Ishikawa (cell line): Measurements from ENCODE around the gene KIF26B.

Experiments used
- CEBPB ChIP-seq: IDR thresholded peaks from 2 replicates; pipeline ENCODE4 v1.6.1; 2012
- CREB1 ChIP-seq: IDR thresholded peaks from 2 replicates; pipeline ENCODE4 v1.6.1; 2012; ENCODE audit warnings: low read depth
- EGR1 ChIP-seq: IDR thresholded peaks from 2 replicates; pipeline ENCODE4 v1.6.1; 2012
- EP300 ChIP-seq: IDR thresholded peaks from 2 replicates; pipeline ENCODE4 v1.6.1; 2012; ENCODE audit warnings: borderline replicate concordance
- FOXM1 ChIP-seq: IDR thresholded peaks from 2 replicates; pipeline ENCODE4 v1.6.1; 2012; ENCODE audit warnings: low read depth, borderline replicate concordance
- NFIC ChIP-seq: IDR thresholded peaks from 2 replicates; pipeline ENCODE4 v1.6.1; 2012
- RAD21 ChIP-seq: IDR thresholded peaks from 2 replicates; pipeline ENCODE4 v1.6.1; 2012; ENCODE audit warnings: low read depth
- TAF1 ChIP-seq: IDR thresholded peaks from 2 replicates; pipeline ENCODE4 v1.6.1; 2012; ENCODE audit warnings: low read depth, mild to moderate bottlenecking
- TCF12 ChIP-seq: IDR thresholded peaks from 2 replicates; pipeline ENCODE4 v1.6.1; 2012; ENCODE audit warnings: low read depth
- TEAD4 ChIP-seq: IDR thresholded peaks from 2 replicates; pipeline ENCODE4 v1.6.1; 2012
- YY1 ChIP-seq: IDR thresholded peaks from 2 replicates; pipeline ENCODE4 v1.6.1; 2012; ENCODE audit warnings: low read depth
- ZBTB7A ChIP-seq: IDR thresholded peaks from 2 replicates; pipeline ENCODE4 v1.6.1; 2012; ENCODE audit warnings: low read depth
- TF ChIP-seq, protein P1 (sequence below): IDR thresholded peaks from 2 replicates; pipeline ENCODE4 v1.6.1; 2012
- TF ChIP-seq, protein P2 (sequence below): IDR thresholded peaks from 2 replicates; pipeline ENCODE4 v1.6.1; 2012; ENCODE audit warnings: low read depth, mild to moderate bottlenecking
- TF ChIP-seq, protein P3 (sequence below): IDR thresholded peaks from 2 replicates; pipeline ENCODE4 v1.6.1; 2012

The KIF26B gene

DNA sequence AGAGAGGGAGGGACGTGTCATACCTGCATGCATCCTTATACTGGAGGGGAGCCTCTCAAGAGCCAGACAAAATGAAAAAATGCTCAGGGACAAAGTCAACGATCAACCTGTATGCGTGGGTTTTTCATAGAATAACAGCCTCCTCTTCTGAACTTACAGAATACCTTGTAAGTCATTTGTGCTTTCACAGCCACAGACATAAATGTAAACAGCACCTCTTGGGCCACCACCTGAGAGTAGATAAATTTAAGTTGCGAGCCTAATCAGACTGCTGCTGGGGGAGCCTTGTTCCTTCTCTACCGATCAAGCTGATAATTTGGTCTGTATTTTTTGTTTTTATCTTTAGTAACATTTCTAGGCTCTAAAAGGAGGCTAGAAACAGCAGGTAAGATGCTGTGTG lies 223.1 kb downstream of the KIF26B start:
- TF ChIP-seq, protein P1, sequence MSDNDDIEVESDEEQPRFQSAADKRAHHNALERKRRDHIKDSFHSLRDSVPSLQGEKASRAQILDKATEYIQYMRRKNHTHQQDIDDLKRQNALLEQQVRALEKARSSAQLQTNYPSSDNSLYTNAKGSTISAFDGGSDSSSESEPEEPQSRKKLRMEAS: no peak
- TF ChIP-seq EP300 (no peak), FOXM1 (no peak), ZBTB7A (no peak), TCF12 (no peak), CEBPB (no peak), RAD21 (no peak), NFIC (no peak), EGR1 (no peak), CREB1 (no peak), TAF1 (no peak), YY1 (no peak), TEAD4 (no peak)
- TF ChIP-seq, protein P2, sequence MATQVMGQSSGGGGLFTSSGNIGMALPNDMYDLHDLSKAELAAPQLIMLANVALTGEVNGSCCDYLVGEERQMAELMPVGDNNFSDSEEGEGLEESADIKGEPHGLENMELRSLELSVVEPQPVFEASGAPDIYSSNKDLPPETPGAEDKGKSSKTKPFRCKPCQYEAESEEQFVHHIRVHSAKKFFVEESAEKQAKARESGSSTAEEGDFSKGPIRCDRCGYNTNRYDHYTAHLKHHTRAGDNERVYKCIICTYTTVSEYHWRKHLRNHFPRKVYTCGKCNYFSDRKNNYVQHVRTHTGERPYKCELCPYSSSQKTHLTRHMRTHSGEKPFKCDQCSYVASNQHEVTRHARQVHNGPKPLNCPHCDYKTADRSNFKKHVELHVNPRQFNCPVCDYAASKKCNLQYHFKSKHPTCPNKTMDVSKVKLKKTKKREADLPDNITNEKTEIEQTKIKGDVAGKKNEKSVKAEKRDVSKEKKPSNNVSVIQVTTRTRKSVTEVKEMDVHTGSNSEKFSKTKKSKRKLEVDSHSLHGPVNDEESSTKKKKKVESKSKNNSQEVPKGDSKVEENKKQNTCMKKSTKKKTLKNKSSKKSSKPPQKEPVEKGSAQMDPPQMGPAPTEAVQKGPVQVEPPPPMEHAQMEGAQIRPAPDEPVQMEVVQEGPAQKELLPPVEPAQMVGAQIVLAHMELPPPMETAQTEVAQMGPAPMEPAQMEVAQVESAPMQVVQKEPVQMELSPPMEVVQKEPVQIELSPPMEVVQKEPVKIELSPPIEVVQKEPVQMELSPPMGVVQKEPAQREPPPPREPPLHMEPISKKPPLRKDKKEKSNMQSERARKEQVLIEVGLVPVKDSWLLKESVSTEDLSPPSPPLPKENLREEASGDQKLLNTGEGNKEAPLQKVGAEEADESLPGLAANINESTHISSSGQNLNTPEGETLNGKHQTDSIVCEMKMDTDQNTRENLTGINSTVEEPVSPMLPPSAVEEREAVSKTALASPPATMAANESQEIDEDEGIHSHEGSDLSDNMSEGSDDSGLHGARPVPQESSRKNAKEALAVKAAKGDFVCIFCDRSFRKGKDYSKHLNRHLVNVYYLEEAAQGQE: no peak
- TF ChIP-seq, protein P3, sequence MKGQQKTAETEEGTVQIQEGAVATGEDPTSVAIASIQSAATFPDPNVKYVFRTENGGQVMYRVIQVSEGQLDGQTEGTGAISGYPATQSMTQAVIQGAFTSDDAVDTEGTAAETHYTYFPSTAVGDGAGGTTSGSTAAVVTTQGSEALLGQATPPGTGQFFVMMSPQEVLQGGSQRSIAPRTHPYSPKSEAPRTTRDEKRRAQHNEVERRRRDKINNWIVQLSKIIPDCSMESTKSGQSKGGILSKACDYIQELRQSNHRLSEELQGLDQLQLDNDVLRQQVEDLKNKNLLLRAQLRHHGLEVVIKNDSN: no peak

DNA sequence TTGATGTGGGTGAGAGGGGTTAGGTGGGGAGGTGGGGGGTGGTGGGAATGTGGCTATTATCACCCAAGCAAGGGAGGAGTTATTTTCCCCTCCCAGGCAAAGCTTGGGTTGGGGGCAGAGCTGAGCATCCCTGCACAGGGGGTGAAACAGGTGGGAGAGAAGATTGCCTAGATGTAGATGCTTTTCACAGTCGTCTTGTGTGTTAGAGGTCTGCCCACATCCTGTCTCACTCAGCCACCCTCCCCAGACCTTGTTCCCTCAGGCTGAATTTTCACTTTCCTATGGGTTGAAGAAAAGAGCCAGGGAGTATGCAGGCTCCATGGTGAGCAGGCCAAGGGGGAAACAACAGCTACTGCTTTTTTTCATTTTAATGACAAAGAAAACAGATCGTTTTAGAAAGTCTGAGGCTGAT lies 223.5 kb downstream of the KIF26B start:
- no peak for TF ChIP-seq EGR1

DNA sequence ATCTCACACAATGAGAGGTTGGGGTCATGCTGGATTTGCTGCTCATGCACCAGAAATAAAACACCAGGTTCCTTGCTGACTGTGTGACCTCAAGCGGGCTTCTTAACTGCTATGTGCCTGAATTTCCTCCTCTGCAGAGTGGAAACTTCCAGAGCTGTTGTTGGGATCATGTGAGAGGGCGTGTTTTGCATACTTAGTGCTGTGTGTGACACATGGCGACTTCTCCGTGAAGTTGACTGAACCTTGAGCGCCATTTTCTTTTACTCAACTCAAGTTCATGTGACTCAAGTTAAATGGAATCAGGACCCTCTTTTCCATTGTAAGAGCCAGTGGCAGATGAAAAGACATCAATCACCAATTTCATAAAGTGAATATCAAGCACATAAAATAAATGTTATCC lies 224.0 kb downstream of the KIF26B start:
- TF ChIP-seq NFIC: no peak
- no peak for TF ChIP-seq CEBPB

DNA sequence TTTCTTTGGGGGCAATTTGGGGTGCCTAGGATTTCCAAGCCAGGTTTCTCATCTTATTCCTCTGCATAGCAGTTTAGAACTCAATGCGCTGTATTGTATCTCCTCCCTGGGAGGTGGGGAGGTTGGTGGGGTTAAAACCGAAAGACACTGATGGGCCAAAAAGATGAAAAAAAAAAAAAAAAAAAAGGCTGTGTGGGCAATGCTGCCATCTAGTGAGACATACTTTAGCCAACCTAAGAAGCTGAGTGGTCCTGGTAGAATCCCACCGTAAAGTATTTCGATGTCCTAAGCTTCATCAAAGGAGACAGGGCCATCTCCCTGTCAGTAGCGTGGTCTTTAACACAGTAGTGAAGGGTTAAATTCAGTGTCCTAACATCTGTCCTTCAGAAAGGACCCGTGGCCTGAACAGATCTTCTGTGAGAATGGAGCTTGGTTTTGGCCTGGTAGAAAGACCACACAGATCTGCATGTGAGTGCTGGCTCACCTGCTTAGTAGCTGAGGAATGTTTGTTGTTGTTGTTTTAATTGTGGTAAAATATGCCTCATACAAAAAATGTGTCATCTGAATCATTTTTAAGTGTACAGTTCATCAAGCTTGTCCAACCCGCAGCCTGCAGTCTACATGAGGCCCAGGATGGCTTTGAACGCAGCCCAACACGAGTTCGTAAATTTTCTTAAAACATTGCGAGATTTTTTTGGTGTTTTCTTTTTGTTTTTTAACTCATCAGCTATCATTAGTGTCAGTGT lies 226.2 kb downstream of the KIF26B start:
- TF ChIP-seq RAD21: peak; percentile 59
- TF ChIP-seq, protein P3: no peak

DNA sequence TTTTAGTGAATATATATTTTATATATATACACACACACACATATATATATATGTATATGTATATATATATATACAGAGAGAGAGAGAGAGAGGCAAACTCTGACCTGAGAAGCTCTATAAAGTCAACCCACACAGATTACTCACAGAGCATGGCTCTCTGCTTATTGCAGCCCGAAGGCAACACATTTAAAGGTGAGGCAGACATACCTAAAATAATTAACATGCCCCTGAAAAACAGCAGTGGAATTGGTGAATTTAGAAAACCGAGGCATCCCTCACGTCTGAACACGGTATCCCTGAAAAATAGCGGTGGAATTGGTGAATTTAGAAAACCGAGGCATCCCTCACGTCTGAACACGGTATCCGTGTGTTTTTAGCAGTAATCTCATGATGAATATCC lies 228.2 kb downstream of the KIF26B start:
- no peak for TF ChIP-seq EGR1
- TF ChIP-seq, protein P2: no peak
- no peak for TF ChIP-seq TEAD4
- TF ChIP-seq, protein P3: no peak
- TF ChIP-seq TCF12: no peak
- TF ChIP-seq CREB1: no peak
- TF ChIP-seq TAF1: no peak
- TF ChIP-seq RAD21: no peak
- TF ChIP-seq, protein P1: no peak
- no peak for TF ChIP-seq EP300
- TF ChIP-seq YY1: no peak
- no peak for TF ChIP-seq FOXM1

DNA sequence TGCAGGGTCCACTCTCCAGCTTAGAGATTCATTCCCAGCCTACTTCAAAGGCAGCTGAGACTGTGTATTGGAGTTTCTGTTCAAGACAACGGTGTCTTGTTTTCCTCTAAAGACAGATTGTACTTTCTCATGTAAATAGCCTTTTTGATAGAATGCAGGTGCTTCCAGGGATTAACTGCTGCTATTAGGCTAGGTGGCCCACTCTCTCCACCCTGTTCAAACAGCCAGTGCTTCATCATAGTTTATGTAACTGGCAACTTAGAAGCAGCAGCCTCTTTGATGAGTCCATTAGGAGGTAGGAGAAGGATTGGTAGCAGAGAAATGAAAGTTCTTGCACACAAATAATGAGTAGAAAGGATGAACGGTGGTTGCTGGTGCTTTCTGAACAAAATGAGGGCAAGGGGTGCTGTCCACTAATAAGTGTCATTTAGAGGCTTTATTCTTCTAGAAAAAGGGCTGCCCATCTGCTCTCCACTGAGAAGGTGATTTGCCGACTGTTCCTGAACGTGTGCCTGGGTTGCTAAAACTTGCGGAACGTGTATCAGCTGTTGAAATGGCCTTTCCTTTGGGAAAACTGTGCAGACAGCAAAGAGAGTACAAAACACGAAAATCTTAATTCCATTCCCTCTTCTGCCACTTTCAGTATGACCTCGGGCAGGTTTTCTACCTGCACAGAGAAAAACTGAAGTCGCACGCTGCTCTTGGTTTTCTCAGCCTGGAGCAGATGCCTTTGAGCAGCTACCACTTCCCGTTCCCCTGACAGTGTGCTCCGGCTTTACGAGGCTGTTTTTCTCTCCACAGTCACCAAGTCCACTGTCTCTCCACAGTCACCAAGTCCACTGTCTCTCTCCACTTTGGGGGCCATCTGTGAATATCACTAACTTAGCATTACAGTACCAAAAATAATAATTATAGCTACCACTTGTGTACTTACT lies 228.9 kb downstream of the KIF26B start:
- TF ChIP-seq, protein P3: no peak
- TF ChIP-seq NFIC: no peak
- TF ChIP-seq, protein P2: no peak
- no peak for TF ChIP-seq TCF12
- TF ChIP-seq YY1: no peak
- TF ChIP-seq, protein P1: no peak
- no peak for TF ChIP-seq EP300
- TF ChIP-seq TEAD4: no peak
- no peak for TF ChIP-seq EGR1
- TF ChIP-seq FOXM1: no peak
- no peak for TF ChIP-seq CREB1
- TF ChIP-seq ZBTB7A: no peak
- TF ChIP-seq CEBPB: no peak
- TF ChIP-seq RAD21: no peak
- TF ChIP-seq TAF1: no peak
